Trophoblast cell (in vitro differentiated cells and primary cell): ENCODE data around the gene CELA1.

Source experiments
- DNase-seq, 2 donors: peaks; one replicate each; pipeline ENCODE4 v3.0.0-alpha.2; 2016
- H2AFZ ChIP-seq: 2 replicates; pipeline ENCODE4 v1.6.1; 2013; ENCODE audit warnings: low read length, moderate library complexity, mild to moderate bottlenecking; ENCODE audit not compliant: insufficient read depth, poor library complexity
- H2AK5ac ChIP-seq: 2 replicates; pipeline ENCODE4 v1.6.1; 2013; ENCODE audit warnings: mild to moderate bottlenecking, low read length
- H2BK120ac ChIP-seq: 2 replicates; pipeline ENCODE4 v1.6.1; 2013; ENCODE audit warnings: low read length, mild to moderate bottlenecking, moderate library complexity; ENCODE audit not compliant: insufficient read depth, poor library complexity
- H2BK12ac ChIP-seq: 2 replicates; pipeline ENCODE4 v1.6.1; 2013; ENCODE audit warnings: mild to moderate bottlenecking, low read length, moderate library complexity
- H2BK5ac ChIP-seq: 2 replicates; pipeline ENCODE4 v1.6.1; 2013; ENCODE audit warnings: low read length, low read depth, moderate library complexity, mild to moderate bottlenecking; ENCODE audit not compliant: poor library complexity
- H3K14ac ChIP-seq: 2 replicates; pipeline ENCODE4 v1.6.1; 2013; ENCODE audit warnings: mild to moderate bottlenecking, low read length
- H3K18ac ChIP-seq: 2 replicates; pipeline ENCODE4 v1.6.1; 2013; ENCODE audit warnings: mild to moderate bottlenecking, low read length
- H3K23ac ChIP-seq: 2 replicates; pipeline ENCODE4 v1.6.1; 2013; ENCODE audit warnings: low read length
- H3K27ac ChIP-seq: 2 replicates; pipeline ENCODE4 v1.5.1; 2013; ENCODE audit warnings: low read depth, mild to moderate bottlenecking, inconsistent platforms, low read length, moderate library complexity
- H3K27me3 ChIP-seq: 2 replicates; pipeline ENCODE4 v1.6.1; 2013; ENCODE audit warnings: inconsistent platforms, mild to moderate bottlenecking, low read length, moderate library complexity; ENCODE audit not compliant: insufficient read depth
- H3K36me3 ChIP-seq, 2 experiments: 1 replicate in 1 of 2; 2 replicates in 1 of 2; pipeline ENCODE4 v1.6.1; 2013; ENCODE audit warnings: low read length in 2 of 2, mild to moderate bottlenecking in 2 of 2, moderate library complexity in 1 of 2; ENCODE audit not compliant: insufficient read depth in 2 of 2, control insufficient read depth in 1 of 2
- H3K4ac ChIP-seq: 2 replicates; pipeline ENCODE4 v1.6.1; 2013; ENCODE audit warnings: low read depth, mild to moderate bottlenecking, low read length, moderate library complexity
- H3K4me1 ChIP-seq, 2 experiments: 1 replicate in 1 of 2; 2 replicates in 1 of 2; pipeline ENCODE4 v1.6.1; 2013; ENCODE audit warnings: low read length in 2 of 2, mild to moderate bottlenecking in 2 of 2, moderate library complexity in 1 of 2; ENCODE audit not compliant: insufficient read depth in 2 of 2, control insufficient read depth in 1 of 2
- H3K4me2 ChIP-seq: 2 replicates; pipeline ENCODE4 v1.6.1; 2013; ENCODE audit warnings: inconsistent platforms, mild to moderate bottlenecking, low read length, moderate library complexity
- H3K4me3 ChIP-seq: 2 replicates; pipeline ENCODE4 v1.5.1; 2013; ENCODE audit warnings: mild to moderate bottlenecking, low read depth, low read length, inconsistent platforms
- H3K79me1 ChIP-seq: one replicate; pipeline ENCODE4 v1.6.1; 2013; ENCODE audit warnings: low read length
- H3K79me2 ChIP-seq: 2 replicates; pipeline ENCODE4 v1.6.1; 2013; ENCODE audit warnings: low read length, mild to moderate bottlenecking; ENCODE audit not compliant: control insufficient read depth, insufficient read depth, poor library complexity
- H3K9ac ChIP-seq: 2 replicates; pipeline ENCODE4 v1.6.1; 2013; ENCODE audit warnings: mild to moderate bottlenecking, low read length
- H3K9me3 ChIP-seq: 2 replicates; pipeline ENCODE4 v1.6.1; 2013; ENCODE audit warnings: low read depth, mild to moderate bottlenecking, control low read depth, inconsistent platforms, low read length; ENCODE audit not compliant: insufficient read depth
- H4K12ac ChIP-seq: 2 replicates; pipeline ENCODE4 v1.6.1; 2013; ENCODE audit warnings: low read depth, mild to moderate bottlenecking, low read length, moderate library complexity
- H4K8ac ChIP-seq: 2 replicates; pipeline ENCODE4 v1.6.1; 2013; ENCODE audit warnings: low read depth, mild to moderate bottlenecking, low read length, moderate library complexity
- H4K91ac ChIP-seq: one replicate; pipeline ENCODE4 v1.6.1; 2013; ENCODE audit warnings: low read depth, mild to moderate bottlenecking, low read length, moderate library complexity
- WGBS: extraction: QIAGEN DNeasy Blood & Tissue Kit; methylation state at CpG from one replicate; pipeline ENCODE4 v1.1.7; 2013; ENCODE audit warnings: missing lambda C conversion rate; ENCODE audit not compliant: insufficient read length, insufficient coverage; ENCODE audit errors: extremely low coverage; 5-methylcytosine and 5-hydroxymethylcytosine counted together

Gene CELA1

GRCh38 chr12:51373187-51373586 lies 26.7 kb upstream of the CELA1 start:
- Histone ChIP-seq H3K36me3 (peaks cover 41 to 61% of the 10 kb centered on the region in 2 experiments), H3K9me3 (no peaks in the 10 kb centered on the region), H3K4me2 (no peak overlapping the region), H4K91ac (peak overlapping the region; percentile 94), H3K14ac (no peak overlapping the region), H3K4me3 (no peak overlapping the region), H2BK12ac (peak overlapping the region; percentile 19), H2AK5ac (no peak overlapping the region), H3K4me1 (peaks cover 22 to 26% of the 10 kb centered on the region in 2 experiments), H4K12ac (no peak overlapping the region), H2AFZ (no peak overlapping the region), H3K23ac (no peak overlapping the region), H3K79me2 (peaks cover 3% of the 10 kb centered on the region), H2BK120ac (peak overlapping the region; percentile 5), H3K27ac (peak overlapping the region; percentile 99), H4K8ac (no peak overlapping the region), H3K9ac (no peak overlapping the region), H3K27me3 (no peaks in the 10 kb centered on the region), H3K18ac (no peak overlapping the region), H3K4ac (no peak overlapping the region), H3K79me1 (peaks cover 41% of the 10 kb centered on the region), H2BK5ac (peak overlapping the region; percentile 44)
- WGBS, result no CpG with 5 or more reads among the region's 3 CpGs
- no peak for DNase-seq

DNA sequence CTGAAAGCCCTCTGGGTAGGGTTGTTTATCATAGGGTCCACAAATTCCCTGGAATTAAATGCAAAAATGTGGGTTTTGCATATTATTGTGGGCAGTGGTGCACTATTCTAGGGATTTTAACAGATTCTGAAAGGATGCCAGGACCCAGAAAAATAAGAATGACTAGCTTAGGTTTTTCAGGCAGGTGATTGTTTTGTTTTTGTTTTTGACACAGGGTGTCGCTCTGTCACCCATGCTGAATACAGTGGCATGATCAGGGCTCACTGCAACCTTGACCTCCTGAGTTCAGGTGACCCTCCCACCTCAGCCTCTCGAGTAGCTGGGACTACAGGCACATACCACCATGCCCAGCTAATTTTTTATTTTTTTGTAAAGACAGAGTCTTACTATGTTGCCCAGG lies 25.5 kb upstream of the CELA1 start:
- H3K9me3 ChIP-seq, result no peaks in the 10 kb centered on the region
- H3K79me2 ChIP-seq, result peaks cover 3% of the 10 kb centered on the region
- H3K27ac ChIP-seq, result peak overlapping the region; percentile 99
- H2BK5ac ChIP-seq, result peak overlapping the region; percentile 44
- H3K4me3 ChIP-seq, result no peak overlapping the region
- peaks cover 22 to 26% of the 10 kb centered on the region in 2 experiments for H3K4me1 ChIP-seq
- H3K36me3 ChIP-seq, result peaks cover 37 to 57% of the 10 kb centered on the region in 2 experiments
- peak overlapping the region; percentile 42 for H3K4me2 ChIP-seq
- DNase-seq, result peak in 1 of 2 donors; percentile 34
- peak overlapping the region; percentile 45 for H3K9ac ChIP-seq
- peak overlapping the region; percentile 58 for H3K18ac ChIP-seq
- H3K14ac ChIP-seq, result peak overlapping the region; percentile 62
- peak overlapping the region; percentile 76 for H2AK5ac ChIP-seq
- H3K23ac ChIP-seq, result no peak overlapping the region
- no CpG with 5 or more reads among the region's 2 CpGs for WGBS
- H4K91ac ChIP-seq, result peak overlapping the region; percentile 94
- peak overlapping the region; percentile 19 for H3K4ac ChIP-seq
- peak overlapping the region; percentile 44 for H4K8ac ChIP-seq
- no peak overlapping the region for H2AFZ ChIP-seq
- peak overlapping the region; percentile 90 for H2BK12ac ChIP-seq
- peak overlapping the region; percentile 84 for H2BK120ac ChIP-seq
- H3K27me3 ChIP-seq, result no peaks in the 10 kb centered on the region
- H3K79me1 ChIP-seq, result peaks cover 40% of the 10 kb centered on the region
- no peak overlapping the region for H4K12ac ChIP-seq

DNA sequence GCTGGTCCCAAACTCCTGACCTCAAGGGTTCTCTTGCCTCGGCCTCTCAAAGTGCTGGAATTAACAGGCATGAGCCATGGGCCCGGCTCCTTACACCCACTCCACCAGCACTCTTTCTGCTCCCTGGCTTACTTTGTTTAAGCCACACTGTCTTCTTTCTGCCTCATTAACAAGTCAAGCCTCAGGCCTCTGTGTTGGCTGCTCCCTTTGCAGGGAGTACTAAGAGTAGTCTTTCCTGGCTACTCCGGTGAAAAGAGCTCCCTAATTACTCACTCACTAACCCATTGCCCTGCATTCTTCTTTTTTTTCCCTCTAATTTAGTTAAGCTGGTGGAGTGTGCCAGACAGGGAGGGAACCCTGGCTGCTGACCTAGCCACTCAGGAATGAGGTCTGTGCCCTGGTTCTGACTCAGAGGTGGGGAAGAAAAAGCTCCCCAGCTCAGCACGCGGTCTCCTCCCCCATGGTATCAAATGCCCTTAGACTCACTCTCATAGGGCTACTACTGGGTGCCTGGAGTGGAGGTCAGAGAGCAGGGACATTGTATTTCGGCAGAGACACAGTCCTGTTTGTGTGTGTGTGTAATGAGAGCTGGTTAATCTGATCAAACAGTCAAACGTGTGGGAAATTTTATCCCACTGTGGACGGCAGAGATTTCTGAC lies 24.9 kb upstream of the CELA1 start:
- Histone ChIP-seq H3K9ac (peak overlapping the region; percentile 45), H3K4ac (no peak overlapping the region), H3K27me3 (no peaks in the 10 kb centered on the region), H3K23ac (no peak overlapping the region), H3K14ac (peak overlapping the region; percentile 62), H3K79me2 (peaks cover 3% of the 10 kb centered on the region), H3K18ac (no peak overlapping the region), H3K27ac (peak overlapping the region; percentile 99), H3K36me3 (peaks cover 33 to 53% of the 10 kb centered on the region in 2 experiments), H2BK12ac (peak overlapping the region; percentile 16), H4K8ac (peak overlapping the region; percentile 44), H2BK120ac (peak overlapping the region; percentile 84), H3K79me1 (peaks cover 38% of the 10 kb centered on the region), H2BK5ac (peak overlapping the region; percentile 78), H4K91ac (peak overlapping the region; percentile 72), H3K4me1 (peaks cover 22 to 26% of the 10 kb centered on the region in 2 experiments), H4K12ac (no peak overlapping the region), H2AK5ac (no peak overlapping the region), H2AFZ (no peak overlapping the region), H3K4me2 (peak overlapping the region; percentile 42), H3K9me3 (no peaks in the 10 kb centered on the region), H3K4me3 (no peak overlapping the region)
- WGBS, result no CpG with 5 or more reads among the region's 8 CpGs
- peak; percentile 91 for DNase-seq

- Histone ChIP-seq H3K27me3 (no peaks in the 10 kb centered on the region), H2AK5ac (peak overlapping the region; percentile 39), H3K9me3 (no peaks in the 10 kb centered on the region), H3K9ac (no peak overlapping the region), H2BK5ac (peak overlapping the region; percentile 87), H3K79me2 (peaks cover 3% of the 10 kb centered on the region), H3K27ac (peak overlapping the region; percentile 95), H3K36me3 (peaks cover 33 to 54% of the 10 kb centered on the region in 2 experiments), H4K91ac (peak overlapping the region; percentile 83), H3K14ac (no peak overlapping the region), H3K23ac (no peak overlapping the region), H2BK120ac (peak overlapping the region; percentile 77), H3K4me1 (peaks cover 22 to 26% of the 10 kb centered on the region in 2 experiments), H3K18ac (peak overlapping the region; percentile 52), H2AFZ (no peak overlapping the region), H3K4ac (peak overlapping the region; percentile 31), H3K4me3 (no peak overlapping the region), H4K8ac (no peak overlapping the region), H3K79me1 (peaks cover 38% of the 10 kb centered on the region), H2BK12ac (peak overlapping the region; percentile 90), H3K4me2 (no peak overlapping the region), H4K12ac (no peak overlapping the region)
- no peak for DNase-seq
- WGBS, result no CpG with 5 or more reads among the region's 9 CpGs
Observed at GRCh38 chr12:51370667-51371066, 24.2 kb upstream of the CELA1 start.
